NCI-H1694 (cell line): Measurements from ENCODE around the gene AKAP5.

Experiments
- DNase-seq: peaks from one replicate; lab custom pipeline; 2025; lab: John Stamatoyannopoulos, UW

AKAP5 gene

DNA sequence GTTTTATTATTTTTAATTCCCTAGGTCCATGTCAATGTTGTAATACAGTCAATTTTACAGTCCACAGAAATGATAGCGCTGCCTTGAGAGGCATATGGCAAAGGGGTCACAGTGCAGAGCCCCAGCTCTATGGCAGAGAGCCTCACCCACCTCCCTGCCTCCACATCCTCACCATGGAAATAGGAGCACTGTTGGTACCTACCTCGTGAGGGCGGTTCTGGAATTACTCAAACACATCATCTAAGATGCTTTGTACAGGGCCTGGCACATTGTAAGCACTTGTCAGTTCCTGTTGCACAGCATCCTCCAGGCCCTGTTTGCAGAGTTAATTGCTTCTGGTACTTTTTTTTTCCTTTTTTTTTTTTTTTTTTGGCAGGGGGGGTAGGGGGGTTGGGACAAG, 4.1 kb upstream of the AKAP5 start:
- DNase-seq = no peak

DNA sequence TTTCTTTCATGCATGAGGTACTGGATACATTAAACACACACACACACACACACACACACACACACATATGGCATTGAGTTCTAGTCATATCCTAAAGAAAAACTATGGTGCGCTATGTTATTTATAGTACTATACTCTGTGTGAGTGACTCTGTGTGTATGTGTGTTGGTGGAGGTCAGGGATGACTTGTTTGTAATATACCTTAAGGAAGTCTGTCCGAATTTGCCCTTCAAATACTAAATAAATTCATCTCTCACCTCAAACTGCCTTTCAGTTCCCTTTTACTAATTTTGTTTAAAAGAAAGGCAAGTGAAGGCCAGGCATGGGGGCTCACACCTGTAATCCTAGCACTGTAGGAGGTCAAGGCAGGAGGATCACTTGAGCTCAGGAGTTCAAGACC, 2.1 kb upstream of the AKAP5 start:
- DNase-seq = no peak

DNA sequence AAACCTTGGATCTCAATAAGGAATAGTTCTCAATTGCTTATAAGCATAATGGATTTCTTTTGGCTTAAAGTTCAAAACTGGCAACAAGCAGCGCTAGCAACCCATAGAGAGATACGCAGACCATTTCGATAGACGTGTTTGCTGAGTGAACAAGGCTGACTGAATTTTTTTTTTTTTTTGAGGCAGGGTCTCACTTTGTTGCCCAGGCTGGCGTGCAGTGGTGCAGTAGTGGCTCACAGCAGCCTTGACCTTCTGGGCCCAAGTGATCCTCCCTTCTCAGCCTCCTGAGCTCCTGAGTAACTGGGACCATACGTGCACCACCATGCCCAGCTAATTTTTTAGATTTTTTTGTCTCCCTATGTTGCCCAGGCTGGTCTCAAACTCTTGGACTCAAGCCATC, 1.4 kb upstream of the AKAP5 start:
- DNase-seq = no peak

DNA sequence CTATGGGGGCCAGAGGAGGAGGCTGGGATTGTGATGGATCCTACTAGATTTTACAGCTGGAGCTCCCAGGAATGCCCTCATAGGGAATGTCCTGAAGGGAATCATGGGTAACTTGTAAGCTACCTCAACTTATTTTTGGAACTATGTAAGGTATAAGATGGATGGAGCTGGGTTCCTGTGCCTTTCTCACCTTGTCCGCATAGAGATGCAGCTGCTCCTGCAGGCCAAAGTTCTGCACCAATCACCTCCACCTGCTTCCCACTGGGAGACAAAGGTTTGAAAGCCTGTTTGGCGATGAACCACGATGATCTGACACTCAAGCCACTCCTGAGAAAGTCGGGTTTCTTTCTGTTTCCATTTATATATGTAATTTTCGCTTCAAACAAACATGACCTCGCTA, 648 bp upstream of the AKAP5 start:
- no peak for DNase-seq

DNA sequence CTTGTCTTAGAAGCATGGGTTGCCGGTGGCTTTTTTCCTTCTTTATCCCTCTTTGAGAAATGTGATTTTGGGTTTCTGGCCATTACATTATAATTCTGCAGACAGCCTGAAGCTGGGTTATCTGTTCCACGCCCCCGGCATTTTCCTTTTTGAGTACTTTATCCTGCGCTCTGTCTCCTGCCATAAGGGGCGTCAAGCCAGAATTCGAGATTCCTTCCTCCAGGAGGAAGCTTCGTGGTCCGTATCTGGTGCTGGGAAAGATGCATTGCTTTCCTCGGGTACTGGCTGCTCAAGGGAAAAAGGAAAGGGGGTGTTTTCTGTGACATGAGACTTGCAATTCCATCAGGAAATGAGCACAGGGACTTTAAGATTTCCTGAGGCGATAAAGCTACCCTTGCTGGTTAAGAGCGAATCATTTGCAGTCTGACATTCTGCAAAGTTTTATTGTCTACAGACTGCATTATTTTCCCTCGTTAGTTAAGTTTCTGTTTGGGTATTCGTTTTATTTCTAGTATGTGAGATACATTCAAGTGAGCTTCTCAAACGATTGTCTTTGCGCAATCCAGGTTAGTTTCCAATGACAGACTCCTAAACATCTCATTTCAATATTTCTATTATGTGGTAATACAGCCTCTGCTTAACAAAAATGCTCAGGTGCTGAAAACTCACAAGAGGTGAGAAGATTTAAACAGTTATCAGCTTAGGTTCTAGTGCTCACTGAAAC, 694 bp downstream of the AKAP5 start:
- DNase-seq = no peak

DNA sequence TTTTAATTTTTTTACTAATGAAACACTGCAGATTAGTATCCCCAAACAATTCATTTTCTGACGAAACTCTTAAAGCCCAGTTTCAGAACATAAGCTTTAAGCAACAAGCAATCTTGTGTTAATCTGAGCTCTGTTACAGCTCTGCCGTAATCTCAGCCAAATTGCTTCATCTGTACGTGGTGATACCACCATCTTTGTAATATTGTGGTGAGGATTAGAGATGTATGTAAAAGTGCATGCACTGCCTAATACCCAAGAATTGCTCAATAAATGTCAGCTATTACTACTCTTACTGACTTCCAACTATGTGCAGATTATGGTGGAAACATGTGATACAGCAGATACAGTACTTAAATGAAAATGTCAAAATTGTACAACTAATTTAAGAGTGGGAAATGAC, 1.8 kb downstream of the AKAP5 start:
- DNase-seq = no peak

DNA sequence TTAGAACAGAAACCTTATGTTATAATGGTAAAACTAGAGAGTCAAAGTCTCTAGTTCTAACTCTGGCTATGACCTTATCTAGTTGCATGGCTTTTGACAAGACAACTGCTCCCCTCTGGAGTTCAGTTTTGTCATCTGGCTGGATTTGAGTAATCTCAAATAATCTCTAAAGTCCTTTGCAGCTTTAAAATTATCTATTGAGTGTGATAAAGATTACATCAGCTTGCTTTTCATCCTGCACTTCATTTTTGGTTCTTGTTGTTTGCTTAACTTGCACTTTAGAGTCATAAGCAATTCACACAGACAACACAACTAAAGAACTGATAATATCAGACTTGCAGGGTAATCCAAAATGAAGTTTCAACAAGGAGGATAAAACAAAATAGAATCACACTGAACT, 2.3 kb downstream of the AKAP5 start:
- no peak for DNase-seq

DNA sequence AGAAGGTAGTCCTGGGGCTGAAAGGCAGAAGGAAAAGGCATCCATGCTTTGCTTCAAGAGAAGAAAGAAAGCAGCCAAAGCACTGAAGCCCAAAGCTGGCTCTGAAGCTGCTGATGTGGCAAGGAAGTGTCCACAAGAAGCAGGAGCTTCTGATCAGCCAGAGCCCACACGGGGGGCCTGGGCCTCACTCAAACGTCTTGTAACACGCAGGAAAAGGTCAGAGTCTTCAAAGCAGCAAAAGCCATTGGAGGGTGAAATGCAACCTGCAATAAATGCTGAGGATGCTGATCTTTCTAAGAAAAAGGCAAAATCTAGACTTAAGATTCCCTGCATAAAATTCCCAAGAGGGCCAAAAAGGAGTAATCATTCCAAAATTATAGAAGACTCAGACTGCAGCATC, 3.2 kb downstream of the AKAP5 start:
- DNase-seq = no peak

DNA sequence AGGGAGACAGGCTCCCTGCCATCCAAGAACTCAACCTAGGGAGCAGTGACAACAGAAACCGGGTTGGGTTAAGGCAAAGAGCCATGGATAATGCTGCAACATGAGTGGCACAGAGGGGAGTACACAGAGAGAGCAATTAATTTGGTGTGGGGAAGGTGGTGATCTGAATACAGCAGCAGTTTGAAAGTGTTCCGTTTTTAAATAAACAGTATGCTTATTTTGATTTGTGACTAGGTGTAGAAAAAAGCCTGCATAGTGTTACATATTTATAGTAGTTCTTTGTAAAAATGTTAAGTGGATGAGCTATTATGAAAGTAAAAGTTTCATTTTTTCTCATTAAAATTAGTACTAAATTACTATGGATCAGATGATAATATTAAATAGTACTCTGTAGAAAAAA, 8.7 kb downstream of the AKAP5 start:
- no peak for DNase-seq

DNA sequence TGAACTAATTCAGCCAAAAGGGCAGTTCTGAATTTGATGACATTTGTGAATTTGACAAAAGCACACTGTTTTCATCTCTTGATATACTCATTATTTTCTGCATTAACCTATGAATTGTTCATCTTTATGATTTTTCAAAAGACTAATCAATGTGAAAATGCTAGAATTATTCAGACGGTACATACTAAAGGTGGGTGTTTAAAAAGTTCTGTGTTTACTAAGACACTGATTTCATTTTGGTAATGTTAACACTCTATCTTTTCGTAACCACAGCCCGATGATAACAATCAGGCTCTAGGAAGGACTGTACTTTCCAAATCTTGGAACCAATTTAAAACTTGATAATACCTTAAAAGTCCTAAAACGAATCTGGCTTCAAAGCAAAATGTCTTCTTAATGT, 9.4 kb downstream of the AKAP5 start:
- DNase-seq = no peak

DNA sequence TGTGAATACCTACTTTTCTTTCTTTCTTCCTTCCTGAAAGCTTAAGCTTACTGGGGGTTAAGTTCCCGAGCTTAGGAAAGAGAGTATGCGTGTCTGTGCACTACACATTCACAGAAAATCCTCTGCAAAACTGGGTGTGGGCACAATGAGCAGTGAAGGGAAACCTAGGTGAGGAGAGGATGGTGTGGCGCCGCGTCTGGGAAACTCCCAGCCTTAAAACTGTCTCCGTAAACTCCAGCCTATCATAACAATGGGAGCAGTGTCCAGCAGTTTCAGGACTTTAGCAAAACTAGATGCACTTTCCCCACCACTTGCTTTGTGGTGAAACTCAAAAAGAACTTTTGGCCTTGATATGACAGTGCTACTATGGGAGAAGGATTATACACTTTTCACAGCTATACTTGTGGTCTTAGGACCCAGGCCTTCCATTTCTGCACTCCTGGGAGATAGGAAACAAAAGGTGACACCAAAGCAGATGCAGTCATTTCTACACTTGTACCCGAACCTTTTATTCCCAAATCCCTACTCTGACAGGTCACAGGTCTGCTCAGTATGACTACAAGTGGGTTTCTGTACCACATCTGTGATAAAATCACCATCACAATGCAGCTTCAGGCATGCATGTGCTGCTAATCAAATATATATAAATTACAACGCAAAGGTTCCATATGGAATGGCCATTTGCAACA, 10.4 kb downstream of the AKAP5 start:
- DNase-seq = no peak

DNA sequence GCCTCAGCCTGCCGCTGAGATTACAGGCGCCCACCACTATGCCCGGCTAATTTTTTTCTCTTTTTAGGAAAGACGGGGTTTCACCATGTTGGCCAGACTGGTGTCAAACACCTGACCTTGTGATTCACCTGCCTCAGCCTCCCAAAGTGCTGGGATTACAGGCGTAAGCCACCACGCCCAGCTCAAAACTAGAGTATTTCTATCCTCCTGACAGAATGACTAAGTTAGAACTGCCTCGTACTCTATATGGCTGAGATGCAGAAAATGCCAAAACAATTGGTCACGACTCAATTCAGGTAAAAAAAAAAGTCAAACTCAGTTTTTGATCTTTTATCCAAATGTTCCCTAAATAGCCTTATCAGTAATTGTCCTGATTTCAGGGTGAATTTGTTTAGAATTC, 11.1 kb downstream of the AKAP5 start:
- DNase-seq = no peak

DNA sequence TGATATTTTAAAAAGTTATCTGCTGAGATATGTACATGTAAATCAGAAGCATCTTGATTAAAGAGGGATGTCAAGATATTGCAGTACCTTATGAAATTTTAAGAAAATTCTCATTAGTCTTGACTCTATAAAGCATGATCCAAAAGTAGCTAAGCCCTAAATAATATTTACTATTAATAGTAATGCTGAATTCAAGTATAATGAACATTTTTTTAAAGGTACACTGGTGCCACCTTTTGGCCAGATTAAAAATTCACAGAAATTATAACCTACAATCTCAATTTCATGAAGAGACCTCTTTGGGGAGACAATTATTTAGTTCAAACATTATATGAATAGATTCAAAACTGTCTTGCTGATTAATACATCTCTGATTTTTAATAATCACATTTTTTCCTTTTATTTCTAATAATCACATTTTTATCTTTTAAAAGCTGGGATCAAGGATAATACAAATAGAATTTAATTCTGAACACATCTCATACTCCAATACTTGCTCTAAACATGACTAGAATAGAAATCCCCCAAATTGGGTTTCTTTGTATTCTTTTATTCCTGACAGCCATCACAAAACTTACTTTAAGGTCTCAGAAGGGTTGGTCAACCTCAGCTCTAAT, 13.4 kb downstream of the AKAP5 start:
- peak; percentile 55 for DNase-seq

DNA sequence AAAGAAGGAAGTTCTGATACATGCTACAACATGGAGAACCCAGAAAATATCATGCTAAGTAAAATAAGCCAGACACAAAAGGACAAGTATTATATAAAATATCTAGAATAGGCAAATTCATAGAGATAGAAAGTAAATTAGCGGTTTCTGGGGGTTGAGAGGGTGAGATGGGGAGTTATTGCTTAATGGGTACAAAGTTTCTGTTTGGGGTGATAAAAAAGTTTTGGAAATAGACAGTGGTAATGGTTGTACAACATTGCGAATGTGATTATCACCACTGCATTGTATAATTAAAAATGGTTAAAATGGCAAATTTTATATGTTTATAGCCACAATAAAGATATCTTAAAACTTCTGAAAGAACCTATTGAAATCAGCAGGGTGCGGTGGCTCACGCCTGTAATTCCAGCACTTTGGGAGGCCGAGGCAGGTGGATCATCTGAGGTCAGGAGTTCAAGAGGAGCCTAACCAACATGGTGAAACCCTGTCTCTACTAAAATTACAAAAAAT, 23.3 kb downstream of the AKAP5 start:
- DNase-seq = no peak

DNA sequence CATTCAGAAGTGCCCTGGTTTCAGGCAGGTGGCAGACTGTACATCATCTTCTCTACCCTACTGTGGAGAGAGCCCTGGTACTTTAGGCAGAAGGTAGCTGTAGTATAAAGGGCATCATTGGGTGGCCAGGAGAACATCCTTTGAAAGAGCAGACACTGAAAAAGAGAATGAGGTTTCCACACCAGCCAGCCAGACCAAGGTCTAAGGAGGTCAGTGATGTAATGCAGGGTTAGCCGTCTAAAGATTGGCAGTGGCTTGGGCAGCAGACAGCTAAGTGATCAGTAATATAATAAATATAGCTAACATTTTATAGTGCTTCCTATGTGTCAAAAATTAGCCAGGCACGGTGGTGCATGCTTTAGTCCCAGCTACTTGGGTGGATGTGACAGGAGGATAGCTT, 26.3 kb downstream of the AKAP5 start:
- DNase-seq = no peak

DNA sequence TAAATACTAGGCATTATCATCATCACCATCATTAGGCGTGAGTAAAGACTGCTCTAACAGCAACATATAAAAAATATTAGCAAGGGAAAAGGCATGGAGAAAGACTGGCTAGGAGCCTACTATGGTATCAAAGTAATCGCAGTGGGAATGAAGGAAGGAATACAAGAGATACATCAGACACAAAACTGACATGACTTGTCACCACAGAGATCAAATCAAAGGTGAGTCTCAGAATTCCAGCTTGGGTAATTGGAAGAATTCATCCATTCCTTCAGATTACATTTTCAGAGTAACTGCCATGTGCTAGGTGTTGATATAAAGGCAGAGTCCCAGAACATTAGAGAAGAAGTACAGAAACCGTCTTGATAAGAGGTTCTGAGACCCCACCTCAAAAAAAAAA, 28.2 kb downstream of the AKAP5 start:
- DNase-seq = no peak

DNA sequence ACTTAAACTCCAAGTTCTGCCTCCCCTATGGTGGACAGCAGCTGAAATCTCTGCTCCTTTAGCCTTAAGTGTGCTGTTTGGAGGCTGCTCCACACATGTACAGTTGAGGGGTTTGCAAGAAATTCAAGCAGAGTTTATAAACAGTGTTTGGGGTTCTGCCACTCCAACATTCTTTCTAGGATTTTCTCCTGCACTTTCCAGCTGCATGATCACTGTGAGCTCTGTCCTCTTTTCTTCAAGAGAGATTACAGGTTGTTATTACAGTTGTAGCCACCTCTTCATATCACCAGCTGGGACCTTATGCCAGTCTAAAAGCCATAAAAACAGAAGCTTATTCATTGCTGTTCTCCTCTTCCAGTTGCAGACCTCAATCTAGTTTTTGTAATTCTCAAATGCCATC, 30.0 kb downstream of the AKAP5 start:
- no peak for DNase-seq

DNA sequence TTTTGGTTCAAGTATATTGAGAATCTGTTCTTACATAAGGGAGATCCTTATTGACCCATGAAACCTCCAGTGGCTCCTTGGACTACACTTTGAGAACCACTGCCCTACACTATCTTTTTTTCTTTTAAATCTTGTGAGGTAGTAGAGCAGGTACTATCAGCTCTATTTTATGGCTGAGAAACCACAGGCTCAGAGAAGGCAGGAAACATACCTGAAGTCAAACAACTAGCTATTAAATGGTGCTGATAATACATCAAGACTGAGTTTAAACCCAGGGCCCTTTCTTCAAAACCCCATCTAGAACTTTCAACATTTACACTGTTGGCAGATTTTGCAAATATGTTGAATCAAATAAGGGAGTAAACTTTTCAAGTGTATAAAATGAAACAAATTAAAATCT, 31.5 kb downstream of the AKAP5 start:
- no peak for DNase-seq

DNA sequence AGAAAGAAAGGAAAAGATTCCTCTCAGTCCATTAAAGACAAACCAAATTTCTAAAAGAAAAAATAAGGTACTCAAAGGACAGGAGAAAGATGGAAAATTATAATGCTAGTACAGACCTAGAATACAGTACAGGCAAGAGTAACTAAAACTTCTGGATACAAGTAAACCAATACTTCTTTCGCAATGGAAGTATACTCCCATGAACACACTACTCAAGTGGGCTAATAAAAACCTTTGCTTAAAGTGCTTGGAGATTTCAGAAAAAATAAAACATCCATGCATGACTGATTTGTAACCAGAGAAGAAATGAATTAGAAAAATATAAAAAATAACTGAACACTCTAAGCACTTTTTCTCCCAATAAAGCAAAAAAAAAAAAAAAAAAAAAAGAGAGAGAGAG, 34.8 kb downstream of the AKAP5 start:
- no peak for DNase-seq

DNA sequence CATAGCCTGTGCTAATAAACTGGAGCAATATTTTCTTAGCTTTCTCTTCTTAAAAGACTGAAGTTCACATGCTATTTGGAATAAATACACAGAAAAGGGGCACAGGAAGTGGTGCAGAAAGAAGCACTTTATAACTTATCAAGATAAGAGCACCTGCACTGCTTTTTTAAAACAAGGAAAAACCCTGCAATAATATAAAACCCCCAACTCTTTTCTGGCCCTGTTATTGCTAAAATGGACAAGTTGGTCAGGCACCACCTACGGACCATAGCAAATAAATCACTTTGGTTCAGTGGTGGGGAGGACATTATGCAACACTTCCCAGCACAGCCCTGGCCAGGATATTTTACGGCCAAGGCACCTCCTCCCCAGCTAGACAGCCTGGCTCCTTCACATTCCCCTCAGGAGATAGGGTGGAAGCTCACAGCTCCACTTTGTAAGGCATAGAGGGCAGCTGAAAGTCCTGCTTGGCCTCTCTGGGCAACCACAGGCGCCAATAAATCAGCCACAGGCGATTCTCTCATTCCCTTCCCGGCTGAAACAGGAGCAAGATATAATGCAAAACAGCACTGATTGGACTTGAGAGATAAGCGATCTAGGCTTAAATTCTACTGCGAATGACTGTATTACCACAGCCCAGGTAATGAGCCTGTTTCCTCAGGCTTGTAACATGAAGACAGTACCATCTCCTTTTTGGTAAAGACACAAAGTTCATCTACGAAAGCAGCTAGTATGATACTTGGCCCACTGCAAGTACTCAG, 36.3 kb downstream of the AKAP5 start:
- DNase-seq = no peak

DNA sequence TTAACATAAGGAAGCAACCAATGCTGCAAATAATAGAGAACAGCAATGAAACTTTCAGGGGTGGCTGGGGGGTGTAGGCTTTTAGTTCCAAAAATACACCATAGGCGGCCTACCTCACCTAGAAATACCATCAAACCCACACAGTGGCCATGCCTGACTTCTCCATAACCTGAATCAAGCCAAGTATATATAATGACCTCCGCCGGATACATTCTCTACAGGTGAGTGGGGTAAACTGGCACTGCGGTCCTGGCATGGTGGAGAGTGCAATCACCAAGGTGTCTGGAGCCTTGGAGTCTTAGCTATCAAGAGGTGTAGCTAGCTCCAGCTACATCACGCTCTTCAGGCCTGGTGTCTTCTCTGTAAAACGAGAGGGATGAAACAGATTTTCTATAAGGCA, 37.2 kb downstream of the AKAP5 start:
- no peak for DNase-seq

DNA sequence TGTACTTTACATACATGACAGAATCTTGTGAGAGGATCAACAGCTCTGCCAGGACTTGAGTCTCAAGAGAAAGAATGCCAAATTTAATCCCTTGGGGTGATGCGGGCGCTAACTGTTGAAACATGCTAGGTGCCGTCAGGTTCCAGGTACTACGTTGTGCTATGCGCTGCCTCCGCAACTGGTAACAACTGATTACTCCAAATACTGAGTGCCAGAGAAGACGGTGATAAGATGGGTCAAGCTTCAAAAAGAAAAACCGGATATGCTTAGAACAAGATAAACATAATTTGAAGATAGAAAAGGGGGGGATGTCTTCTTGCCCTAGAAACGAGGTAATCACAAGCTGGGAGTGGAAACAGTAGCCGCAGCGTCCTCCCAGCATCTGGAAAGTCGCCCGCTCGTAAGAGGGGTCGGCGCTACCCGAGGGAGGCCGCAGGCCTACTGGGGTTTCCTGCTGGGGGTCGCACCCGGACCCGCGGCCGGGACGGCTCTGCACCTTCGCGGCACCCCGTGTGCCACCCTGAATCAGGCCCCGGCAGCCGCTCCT, 37.7 kb downstream of the AKAP5 start:
- DNase-seq = no peak
